Left forelimb (tissue), 1 donor: ENCODE results near the gene RAB9A.
"Not testable (repeated sequence)": the region's sequence is repeated elsewhere in the genome, so short reads cannot be mapped to it uniquely, and the experiment has no call there.

Experiments used
- DNase-seq: peaks from one replicate; pipeline ENCODE4 v3.0.0-alpha.2; 2018; ENCODE audit warnings: low spot score

Gene RAB9A

DNA sequence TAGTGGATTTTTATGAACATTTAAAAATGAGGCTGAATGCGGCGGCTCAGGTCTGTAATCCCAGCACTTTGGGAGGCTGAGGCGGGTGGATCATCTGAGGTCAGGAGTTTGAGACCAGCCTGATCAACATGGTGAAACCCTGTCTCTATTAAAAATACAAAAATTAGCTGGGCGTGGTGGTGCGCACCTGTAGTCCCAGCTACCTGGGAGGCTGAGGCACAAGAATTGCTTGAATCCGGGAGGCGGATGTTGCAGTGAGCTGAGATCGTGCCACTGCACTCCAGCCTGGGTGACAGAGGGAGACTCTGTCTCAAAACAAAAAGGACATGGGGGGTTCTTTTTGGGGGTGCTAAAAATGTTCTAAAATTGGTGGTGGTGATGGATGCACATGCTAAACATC lies 19.2 kb upstream of the RAB9A start:
- not testable (repeated sequence) for DNase-seq

DNA sequence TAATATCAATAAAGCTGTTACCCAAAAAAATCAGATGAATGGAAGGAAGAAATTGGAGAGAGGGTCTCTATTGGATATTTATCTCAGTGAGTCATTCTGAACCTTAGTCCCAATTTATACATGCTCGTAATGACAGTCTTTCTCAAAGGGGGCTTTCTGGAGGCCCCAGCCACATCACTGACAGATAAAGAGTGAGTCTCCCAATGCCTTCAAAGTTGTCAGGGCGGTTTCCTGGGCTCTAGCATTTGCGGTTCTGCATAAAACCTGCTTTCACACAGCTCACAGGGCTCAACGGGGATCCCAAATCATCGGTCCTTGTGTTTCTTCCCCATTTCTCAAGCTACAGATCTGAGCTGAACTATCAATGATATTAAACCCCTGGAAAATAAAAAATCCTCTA lies 18.7 kb upstream of the RAB9A start:
- no peak for DNase-seq

DNA sequence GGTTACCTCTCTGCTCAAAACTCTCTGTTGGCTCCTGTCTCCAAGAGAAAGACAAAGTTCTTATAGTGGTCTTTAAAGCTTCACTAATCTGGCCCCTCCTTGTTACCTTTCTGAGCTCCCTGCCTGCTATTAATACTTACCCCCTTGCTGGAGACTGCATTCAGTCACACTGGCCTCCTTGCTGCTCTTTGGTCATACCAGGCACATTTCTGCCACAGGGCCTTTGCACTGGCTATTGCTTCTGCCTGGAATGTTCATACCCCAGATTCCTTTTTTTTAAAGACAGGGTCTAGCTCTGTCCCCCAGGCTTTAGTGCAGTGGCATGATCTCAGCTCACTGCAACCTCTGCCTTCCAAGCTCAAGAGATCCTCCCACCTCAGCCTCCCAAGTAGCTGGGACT lies 15.9 kb upstream of the RAB9A start:
- no peak for DNase-seq

DNA sequence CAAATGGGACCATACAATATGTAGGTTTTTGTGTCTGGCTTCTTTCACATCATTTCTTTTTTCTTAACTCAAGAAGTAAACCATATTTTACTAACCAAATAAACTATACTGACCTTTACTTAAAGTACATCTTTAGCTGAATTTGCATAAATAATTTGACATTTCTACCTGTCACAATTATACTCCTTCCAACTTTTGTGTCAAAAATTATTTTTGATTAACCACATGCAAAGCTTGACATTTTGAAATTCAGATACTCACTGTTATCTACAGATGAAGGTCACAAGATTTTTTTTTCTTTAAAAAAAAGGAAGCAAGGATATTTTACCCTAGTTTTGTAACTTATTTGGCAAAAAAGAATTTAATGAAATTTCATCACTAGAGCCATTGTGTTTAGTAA lies 12.0 kb upstream of the RAB9A start:
- no peak for DNase-seq

DNA sequence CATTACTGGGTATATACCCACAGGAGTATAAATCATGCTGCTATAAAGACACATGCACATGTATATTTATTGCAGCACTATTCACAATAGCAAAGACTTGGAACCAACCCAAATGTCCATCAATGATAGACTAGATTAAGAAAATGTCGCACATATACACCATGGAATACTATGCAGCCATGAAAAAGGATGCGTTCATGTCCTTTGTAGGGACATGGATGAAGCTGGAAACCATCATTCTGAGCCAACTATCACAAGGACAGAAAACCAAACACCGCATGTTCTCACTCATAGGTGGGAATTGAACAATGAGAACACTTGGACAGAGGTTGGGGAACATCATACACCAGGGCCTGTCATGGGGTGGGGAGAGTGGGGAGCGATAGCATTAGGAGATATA lies 9.2 kb upstream of the RAB9A start:
- DNase-seq = not testable (repeated sequence)

DNA sequence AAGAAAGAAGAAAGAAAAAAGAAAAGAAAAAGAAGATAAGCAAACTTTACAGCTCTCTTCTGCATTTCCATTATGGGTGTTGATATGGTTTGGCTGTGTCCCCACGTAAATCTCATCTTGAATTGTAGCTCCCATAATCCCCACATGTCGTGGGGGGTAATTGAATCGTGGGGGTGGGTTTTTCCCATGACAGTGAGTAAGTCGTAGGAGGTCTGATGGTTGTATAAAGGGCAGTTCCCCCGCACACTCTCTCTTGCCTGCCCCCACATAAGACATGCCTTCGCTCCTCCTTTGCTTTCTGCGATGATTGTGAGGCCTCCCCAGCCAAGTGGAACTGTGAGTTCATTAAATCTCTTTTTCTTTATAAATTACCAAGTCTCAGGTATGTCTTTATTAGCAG lies 7.3 kb upstream of the RAB9A start:
- no peak for DNase-seq

DNA sequence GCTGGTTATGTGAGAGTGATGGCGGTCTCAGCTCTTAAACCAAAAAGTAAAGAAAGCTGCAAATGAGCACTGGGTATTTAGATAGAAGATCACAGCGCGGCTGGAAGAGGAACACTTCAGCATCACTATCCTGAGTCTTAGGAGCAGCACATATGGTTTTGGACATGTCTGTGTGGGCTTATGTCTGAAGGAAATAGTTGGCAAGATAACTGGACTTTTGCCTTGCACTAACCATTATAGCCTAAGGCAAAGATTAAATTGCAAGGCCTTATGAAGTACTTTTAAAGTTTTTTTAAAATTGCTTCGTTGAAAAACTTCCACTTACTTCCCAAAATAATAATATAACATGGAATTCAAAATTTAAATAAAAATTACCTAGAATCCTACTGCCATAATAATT lies 4.6 kb upstream of the RAB9A start:
- no peak for DNase-seq

DNA sequence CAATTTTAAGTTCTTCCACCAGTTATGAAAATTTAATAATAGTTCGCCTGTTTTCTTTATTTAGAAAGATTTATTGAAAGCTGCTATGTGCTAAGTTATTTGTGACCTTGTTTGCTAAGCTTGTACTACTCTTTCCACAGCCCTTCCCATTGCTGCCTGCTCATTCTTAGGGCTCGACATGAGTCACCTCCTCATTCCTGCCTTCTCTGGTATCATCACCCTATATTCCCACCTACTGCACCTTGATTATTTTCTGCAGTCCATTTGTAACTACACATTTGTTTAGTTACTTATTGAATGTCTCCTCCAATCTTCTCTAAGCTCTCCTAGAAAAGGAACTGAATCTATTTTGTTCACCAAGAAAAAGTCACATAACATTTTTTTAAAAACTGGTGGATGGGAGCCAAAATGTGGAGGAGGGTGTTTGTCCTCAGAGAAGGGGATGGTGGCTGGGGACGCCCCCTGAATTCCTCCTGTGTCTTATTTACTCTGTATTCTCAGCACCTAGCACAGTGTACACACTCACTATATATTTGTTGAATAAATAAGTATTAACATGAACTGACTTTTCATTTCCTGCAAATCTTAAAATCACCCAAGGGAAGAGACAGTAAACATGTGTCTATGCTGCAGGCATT lies 3.7 kb upstream of the RAB9A start:
- DNase-seq = no peak

DNA sequence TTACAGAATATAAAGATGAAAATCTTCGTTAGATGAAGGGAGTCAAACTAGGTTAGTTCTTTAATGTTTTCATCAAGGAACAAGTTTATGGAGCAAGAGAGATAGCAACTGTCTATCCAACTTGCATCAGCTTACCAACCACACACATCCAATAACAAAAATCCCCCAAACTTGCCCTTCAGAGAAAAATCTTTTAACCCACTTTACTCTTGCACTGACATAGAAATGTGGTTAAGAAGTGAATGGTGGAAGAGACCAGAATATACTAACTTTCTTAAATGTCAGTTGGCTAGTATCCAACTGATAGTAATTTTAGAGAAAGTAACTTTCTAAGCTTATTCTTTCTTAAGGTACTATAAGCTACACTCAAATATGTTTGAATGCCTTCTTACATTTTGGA lies 1.7 kb upstream of the RAB9A start:
- no peak for DNase-seq

DNA sequence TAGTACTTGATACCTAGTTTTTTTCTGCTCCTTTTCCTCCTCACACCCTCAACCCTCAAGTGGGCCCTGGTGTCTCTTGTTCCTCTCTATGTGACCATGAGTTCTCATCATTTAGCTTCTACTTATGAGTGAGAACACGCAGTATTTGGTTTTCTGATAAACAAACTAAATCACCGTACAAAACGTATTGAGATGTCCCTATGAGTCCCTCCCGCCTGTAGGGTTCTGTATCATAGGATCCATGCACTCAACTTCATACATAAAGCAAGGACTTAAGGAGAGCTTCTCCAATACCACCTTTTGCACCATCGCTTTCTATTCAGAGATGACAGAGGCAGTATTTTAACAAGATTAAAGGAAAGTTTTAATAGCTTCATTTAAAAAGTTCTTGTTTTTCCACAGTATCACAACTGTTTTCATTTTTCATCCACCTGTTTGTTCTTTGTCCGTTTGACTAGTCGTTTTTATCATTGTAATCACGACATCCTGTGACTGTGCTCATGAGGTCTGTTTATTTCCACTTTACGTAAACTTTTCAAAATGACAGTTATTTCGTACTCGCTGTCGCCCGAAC lies 457 bp upstream of the RAB9A start:
- DNase-seq = no peak

DNA sequence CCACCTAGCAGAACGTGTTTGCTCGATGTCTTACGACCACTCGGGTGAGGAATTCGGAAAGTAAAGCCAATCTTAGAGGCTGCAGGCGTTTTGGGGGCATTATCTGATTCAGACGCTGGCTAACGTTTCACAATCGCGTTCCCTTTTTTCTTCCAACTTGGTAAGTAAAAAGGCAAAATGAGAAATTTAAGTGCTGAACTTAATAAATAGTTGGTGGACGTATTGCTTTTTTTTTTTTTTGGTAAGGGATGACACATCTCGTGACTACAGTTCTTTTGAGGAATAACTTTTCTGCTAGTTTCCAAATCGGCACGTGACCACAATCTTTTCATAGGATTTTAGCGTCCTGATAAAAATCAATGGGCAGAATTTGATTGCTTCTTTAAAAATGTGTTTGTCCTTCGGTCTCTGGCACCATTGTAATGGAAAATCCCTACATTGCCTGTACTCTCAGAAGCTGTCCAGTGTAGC lies 848 bp downstream of the RAB9A start:
- no peak for DNase-seq

DNA sequence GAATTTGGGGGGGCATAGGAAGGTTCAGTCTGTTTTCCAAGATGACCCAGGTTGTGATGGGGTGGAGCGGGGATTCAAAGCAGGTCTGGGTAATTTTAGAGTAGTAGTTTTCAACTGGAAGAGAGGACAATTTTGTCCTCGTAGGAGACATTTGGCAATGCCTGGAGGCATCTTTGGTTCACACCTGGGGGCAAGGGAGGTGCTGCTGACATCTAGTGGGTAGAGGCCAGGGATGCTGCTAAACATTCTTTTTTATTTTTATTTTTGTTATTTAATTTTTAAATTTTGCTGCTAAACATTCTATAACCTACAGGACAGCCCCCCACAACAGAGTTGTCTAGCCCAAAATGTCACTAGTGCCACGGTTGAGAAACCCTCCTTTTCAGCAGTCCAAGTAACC lies 1.9 kb downstream of the RAB9A start:
- DNase-seq = no peak

DNA sequence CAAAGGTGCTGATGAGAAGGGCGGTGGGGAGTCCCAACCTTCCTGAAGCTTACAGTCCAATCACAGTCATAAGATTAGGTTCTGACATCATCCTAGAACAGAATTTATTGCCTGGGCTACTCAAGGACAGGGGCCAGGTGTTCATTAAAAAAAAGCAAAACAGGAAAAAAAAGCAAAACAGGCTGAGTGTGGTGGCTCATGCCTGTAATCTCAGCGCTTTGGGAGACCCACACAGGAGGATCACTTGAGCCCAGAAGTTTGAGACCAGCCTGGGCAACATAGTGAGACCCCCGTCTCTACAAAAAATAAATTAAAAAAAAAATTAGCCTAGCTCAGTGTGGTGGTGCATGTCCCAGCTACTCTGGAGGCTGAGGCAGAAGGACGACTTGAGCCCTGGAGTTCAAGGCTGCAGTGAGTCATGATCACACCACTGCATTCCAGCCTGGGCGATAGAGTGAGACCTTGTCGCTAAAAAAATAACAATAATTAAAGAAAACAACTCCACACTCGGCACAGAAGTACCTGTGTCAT lies 3.0 kb downstream of the RAB9A start:
- no peak for DNase-seq

DNA sequence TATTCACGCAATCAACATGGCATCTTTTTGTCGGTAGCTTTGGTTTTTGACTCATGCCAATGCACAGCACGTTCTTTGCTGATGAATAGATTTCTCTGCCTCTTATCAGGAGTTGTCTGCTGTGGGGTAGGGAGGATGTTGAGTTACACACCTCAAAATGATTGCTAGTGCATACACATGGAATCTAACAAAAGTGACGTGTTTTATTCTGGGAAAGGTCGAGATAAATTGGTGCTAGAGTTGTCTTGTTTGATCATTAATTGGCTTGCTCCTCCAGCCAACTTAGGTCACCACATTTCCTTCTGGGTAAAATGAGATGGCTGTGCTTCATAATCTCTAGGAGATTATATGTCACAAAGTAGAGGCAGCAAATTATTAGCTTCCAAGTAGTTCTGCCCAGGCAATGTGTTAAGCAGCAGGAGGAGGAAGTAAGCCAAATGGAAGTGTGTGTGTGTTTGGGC lies 3.9 kb downstream of the RAB9A start:
- no peak for DNase-seq

DNA sequence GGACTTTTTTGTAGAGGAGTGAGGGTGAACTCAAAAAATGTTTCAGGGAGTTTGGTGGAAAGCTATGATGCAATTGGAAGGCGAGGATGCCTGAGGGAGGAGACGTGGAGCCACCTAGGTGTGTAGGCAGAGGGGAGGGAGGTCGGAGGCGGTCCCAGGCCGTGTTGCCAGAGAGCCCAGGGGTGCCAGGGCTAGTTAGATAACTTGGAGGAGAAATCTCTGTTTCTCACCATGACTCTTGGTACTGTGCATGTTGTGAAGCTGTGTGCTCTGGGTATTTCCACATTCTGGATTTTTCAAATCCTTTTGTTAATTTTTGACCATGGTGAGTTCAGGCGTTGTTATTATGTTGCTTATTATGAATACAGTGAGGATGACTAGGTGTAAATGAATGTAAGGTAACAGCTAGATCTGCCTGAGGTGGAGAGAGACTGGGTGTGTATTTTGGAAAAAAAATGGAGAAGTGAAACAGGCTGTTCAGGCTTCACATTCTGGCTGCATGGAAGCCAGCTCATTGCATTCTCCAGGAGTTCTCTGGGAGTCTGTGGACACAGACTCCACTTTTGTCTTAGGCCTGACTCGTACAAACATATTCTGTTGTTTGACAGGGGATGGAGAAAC lies 4.5 kb downstream of the RAB9A start:
- DNase-seq = no peak

DNA sequence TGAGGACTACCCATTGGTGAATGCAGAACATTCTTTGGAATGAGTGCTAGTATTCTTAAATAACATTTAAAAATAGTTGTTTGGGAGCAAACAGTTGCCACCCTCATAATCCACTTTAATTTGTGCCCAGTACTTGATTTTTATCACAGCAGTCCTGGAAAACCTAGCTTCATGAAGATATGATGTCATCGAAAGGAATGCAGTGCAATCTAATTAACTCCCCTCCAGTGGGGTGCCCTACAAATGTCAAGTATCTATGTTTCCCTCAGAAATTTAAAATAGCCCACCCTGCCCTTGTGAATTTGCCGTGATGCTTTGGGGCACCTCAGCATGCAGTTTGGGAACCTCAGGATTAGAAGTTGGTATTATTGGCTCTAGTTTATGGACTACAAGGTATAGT lies 5.4 kb downstream of the RAB9A start:
- DNase-seq = no peak

DNA sequence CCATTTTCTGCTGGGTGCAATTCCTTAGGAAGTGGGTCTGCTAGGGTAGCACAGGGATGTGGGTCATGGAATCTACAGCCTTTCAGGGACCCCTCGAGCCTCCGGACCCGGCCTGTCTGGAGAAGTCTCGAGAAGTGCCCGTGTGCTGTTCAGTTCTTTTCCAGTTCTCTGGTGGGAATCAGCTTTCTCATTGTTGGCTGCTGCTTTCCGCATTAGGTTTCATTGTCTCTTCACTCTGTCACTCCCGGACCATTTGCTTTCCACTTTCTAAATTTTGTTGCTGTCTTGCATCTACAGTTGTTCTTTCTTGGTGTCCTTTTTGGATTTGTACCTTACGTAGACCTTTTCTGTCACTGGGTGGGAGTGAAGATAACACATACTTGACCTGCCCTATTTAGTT lies 6.1 kb downstream of the RAB9A start:
- DNase-seq = no peak

DNA sequence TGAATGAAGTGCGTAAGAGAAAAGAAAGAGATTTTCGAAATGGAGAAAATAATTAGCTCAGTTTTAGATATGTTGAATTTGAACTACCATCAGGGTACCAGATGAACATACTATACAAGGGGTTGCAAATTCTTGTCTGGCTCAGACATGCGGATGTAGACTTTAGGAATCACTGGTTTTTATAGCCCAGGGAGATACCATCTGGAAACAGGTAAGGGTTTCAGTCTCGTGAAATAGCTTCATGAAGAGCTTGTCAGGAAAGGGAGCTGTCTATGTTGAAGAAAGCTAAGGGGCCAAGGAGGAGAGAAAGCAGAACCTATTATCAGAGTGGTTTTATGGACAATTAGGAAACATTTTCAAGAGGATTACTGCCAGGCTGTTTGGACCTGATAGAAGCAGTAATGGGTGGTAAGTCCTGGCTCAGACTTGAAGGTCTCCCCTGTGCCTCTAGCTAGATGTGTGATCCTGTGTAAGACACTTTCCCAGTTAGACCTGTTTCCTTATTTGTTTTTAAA lies 6.7 kb downstream of the RAB9A start:
- no peak for DNase-seq

DNA sequence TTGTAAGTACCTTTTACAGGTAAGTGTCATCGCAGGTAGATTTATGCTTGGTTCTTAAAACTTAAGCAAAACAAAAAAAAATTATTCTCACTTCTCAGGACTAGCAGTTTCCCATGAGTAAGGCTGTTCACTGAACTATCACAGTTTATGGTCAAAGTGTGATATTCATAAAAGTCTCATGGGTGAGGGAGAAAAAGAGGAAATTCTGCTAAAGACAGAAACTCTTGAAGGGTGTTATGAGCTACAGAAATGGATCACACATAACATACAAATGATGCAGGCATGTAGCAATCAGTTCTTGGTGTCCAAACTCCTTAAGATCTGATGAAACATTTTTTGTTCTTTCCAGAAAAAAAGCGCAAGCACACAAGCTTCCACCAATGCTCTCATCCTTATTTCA lies 8.5 kb downstream of the RAB9A start:
- no peak for DNase-seq

DNA sequence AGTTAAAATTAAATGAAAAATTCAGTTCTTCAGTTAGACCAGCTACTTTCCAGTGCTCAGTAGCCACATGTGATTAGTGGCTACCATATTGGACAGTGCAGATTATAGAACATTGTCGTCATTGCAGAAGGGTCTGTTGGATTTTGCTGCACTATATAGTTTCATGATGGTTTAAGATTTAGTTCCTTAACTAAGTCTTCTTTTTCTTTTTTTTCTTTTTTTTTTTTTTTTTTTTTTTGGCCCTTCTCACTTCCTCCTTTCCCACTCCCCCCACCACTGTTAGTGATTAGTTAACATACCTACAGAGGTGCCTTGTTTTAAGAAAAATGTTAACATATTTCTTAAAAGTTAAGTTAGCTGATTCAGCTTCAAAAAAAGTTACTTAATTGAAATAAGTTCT lies 9.0 kb downstream of the RAB9A start:
- no peak for DNase-seq

DNA sequence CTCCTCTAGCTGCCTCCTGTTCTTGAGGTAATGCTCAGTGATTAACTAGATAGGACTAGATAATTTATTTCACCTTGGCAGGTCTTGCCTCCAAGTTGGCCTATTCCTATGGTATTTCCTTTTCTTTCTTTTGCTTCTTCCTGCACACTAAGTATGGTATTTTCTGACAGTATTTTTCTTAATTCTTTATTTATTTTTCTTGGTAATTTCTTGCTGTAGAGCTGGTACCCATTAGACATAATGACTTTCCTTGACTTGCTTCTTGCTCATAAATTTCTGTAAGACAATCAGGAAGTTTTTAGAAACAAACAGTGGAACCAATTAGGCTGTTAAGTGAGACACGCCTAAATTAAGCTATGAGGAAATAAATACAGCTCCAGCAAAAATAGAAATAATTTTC lies 9.5 kb downstream of the RAB9A start:
- DNase-seq = no peak

DNA sequence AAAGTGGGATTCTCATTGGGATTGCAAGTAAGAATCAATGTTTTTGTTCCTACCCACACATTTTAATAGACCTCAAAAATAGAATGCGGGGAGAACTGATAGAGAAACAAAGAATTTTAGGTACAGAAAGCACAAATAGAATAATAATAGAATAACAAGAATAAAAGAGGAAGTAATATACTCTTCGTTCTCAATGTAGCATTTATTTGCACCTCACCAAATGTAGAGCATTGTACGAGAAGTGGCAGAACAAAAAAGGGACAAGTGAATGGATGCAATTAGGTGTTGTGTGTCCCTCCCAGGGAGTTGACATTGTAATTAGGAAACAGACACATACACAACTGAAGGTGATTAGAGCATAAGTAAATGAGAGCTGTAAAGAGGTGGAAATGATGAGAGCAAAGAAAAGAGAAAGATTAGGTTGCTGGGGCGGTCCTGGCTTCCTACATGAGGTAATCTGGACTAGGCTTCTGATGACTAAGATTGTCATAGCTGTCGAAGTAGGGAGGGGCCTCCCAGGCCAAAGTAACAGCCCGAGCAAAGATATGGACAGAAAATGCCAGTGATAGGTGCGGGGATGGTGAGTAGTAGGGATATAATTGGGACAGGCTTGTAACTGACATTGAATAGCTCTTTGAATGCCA lies 10.4 kb downstream of the RAB9A start:
- no peak for DNase-seq

DNA sequence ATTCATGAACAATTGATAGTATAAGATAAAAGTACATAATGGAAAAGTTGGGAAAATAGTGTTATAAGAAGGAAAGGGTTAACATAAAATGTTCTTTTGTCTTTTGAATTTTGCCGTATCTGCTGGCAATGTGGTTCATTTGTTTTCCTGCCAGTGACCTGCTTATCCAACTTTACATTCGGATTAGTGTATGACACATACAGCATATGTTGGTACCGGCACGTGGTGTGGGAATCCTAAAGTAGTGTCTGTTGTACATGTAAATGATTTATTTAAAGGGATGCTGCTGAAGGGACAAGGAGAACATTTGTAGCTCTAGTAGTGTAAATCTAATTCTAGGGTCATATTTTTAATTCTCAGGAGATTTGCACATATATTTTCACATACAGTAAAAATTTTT lies 11.5 kb downstream of the RAB9A start:
- DNase-seq = no peak
